WTC11 (cell line): ENCODE results near the gene SKI. TPM values are rescaled to one million over a fixed set of nuclear protein-coding genes. Genes with fewer than 3 reads are reported as not detected.
A peak's percentile ranks its signal among the peaks of the same experiment; 100 is the strongest.

Experiments
- ATAC-seq: fragments of 200-7000 bp; cut with Tn5 transposase; 2 replicates; pipeline ENCODE4 v1.10.0; 2021; ENCODE audit warnings: mild to moderate bottlenecking, moderate library complexity
- CTCF ChIA-PET: fragments of 300-600 bp; sonication (Branson Sonifier 250); formaldehyde crosslinking; loops from one replicate; lab custom pipeline; 2021; ENCODE audit warnings: antibody characterized with exemption; lab: Charles Lee
- POLR2A ChIA-PET: fragments of 350-600 bp; sonication (Branson Sonifier 250); formaldehyde crosslinking; loops from one replicate; lab custom pipeline; 2021; ENCODE audit warnings: antibody characterized with exemption; lab: Charles Lee
- DNase-seq: peaks from one replicate; pipeline ENCODE4 v3.0.0; 2021; ENCODE audit warnings: low spot score
- H3K27ac Mint-ChIP-seq: 2 replicates; pipeline ENCODE4 v1.8.0; 2021; ENCODE audit warnings: mixed read lengths
- H3K27me3 Mint-ChIP-seq: 2 replicates; pipeline ENCODE4 v1.8.0; 2021; ENCODE audit warnings: low read depth, mild to moderate bottlenecking, moderate library complexity, mixed read lengths
- H3K36me3 Mint-ChIP-seq: 2 replicates; pipeline ENCODE4 v1.8.0; 2021; ENCODE audit warnings: mixed read lengths
- H3K4me1 Mint-ChIP-seq: 2 replicates; pipeline ENCODE4 v1.8.0; 2022; ENCODE audit warnings: mixed read lengths
- H3K4me3 Mint-ChIP-seq: 2 replicates; pipeline ENCODE4 v1.8.0; 2021; ENCODE audit warnings: mild to moderate bottlenecking, moderate library complexity, mixed read lengths
- H3K9me3 Mint-ChIP-seq: 2 replicates; pipeline ENCODE4 v1.8.0; 2021; ENCODE audit warnings: mixed read lengths
- ARID4B ChIP-seq: sonication (generic); formaldehyde crosslinking; IDR thresholded peaks from 2 replicates; pipeline ENCODE4 v1.8.0; 2023; ENCODE audit warnings: missing genetic modification reagents, mild to moderate bottlenecking, borderline replicate concordance
- ATF6 ChIP-seq: sonication (generic); formaldehyde crosslinking; IDR thresholded peaks from 2 replicates; pipeline ENCODE4 v1.8.1; 2023; ENCODE audit warnings: mild to moderate bottlenecking, missing genetic modification reagents
- FOXJ3 ChIP-seq: sonication (generic); formaldehyde crosslinking; IDR thresholded peaks from 2 replicates; pipeline ENCODE4 v1.9.0; 2021; ENCODE audit warnings: missing genetic modification reagents, mild to moderate bottlenecking, borderline replicate concordance
- GABPB1 ChIP-seq: sonication (generic); formaldehyde crosslinking; IDR thresholded peaks from 2 replicates; pipeline ENCODE4 v1.8.1; 2023; ENCODE audit warnings: mild to moderate bottlenecking, missing genetic modification reagents
- HMGA2 ChIP-seq: fragments of 250-450 bp; sonication (Bioruptor Pico); IDR thresholded peaks from 2 replicates; pipeline ENCODE4 v1.4.0; 2021; ENCODE audit warnings: mild to moderate bottlenecking, moderate library complexity
- IRF1 ChIP-seq: sonication (generic); formaldehyde crosslinking; IDR thresholded peaks from 2 replicates; pipeline ENCODE4 v1.8.0; 2023; ENCODE audit warnings: missing genetic modification reagents
- PRDM15 ChIP-seq: sonication (generic); formaldehyde crosslinking; IDR thresholded peaks from 2 replicates; pipeline ENCODE4 v1.8.0; 2022; ENCODE audit warnings: missing genetic modification reagents
- RELA ChIP-seq: sonication (generic); formaldehyde crosslinking; IDR thresholded peaks from 2 replicates; pipeline ENCODE4 v1.8.1; 2022; ENCODE audit warnings: missing genetic modification reagents, mild to moderate bottlenecking, borderline replicate concordance
- ZBTB21 ChIP-seq: sonication (generic); formaldehyde crosslinking; IDR thresholded peaks from 2 replicates; pipeline ENCODE4 v1.8.1; 2023; ENCODE audit warnings: mild to moderate bottlenecking, missing genetic modification reagents, borderline replicate concordance
- ZMAT4 ChIP-seq: fragments of 250-450 bp; sonication (Bioruptor Pico); IDR thresholded peaks from 2 replicates; pipeline ENCODE4 v1.9.0; 2021; ENCODE audit warnings: mild to moderate bottlenecking
- ZNF219 ChIP-seq: sonication (generic); formaldehyde crosslinking; IDR thresholded peaks from 2 replicates; pipeline ENCODE4 v1.8.0; 2023; ENCODE audit warnings: missing genetic modification reagents, mild to moderate bottlenecking, borderline replicate concordance
- ZNF232 ChIP-seq: sonication (generic); formaldehyde crosslinking; IDR thresholded peaks from 2 replicates; pipeline ENCODE4 v1.8.0; 2022; ENCODE audit warnings: mild to moderate bottlenecking, missing genetic modification reagents
- ZNF263 ChIP-seq: sonication (generic); formaldehyde crosslinking; IDR thresholded peaks from 2 replicates; pipeline ENCODE4 v1.8.1; 2022; ENCODE audit warnings: low read depth, mild to moderate bottlenecking, moderate library complexity, missing genetic modification reagents
- ZNF416 ChIP-seq: fragments of 250-450 bp; sonication (Bioruptor Pico); IDR thresholded peaks from 2 replicates; pipeline ENCODE4 v1.9.0; 2021; ENCODE audit warnings: mild to moderate bottlenecking, inconsistent platforms
- total RNA-seq: library from RNA; stranded (reverse); gene quantifications from 3 replicates; pipeline ENCODE4 v1.2.3, GENCODE V29; 2021

SKI gene
- total RNA-seq, 1 experiment from 2014 or later: 88.6 TPM

- Mint-ChIP-seq H3K4me1 (no peaks in the 10 kb centered on the region), H3K4me3 (no peak overlapping the region), H3K27me3 (no peaks in the 10 kb centered on the region), H3K9me3 (no peaks in the 10 kb centered on the region), H3K27ac (no peak overlapping the region), H3K36me3 (peaks cover 23% of the 10 kb centered on the region)
- ChIA-PET CTCF (no interaction called here), POLR2A (no interaction called here)
- ATAC-seq (no peak), DNase-seq (no peak)
- no peak for TF ChIP-seq ATF6 (CRISPR knock-in tag)
- TF ChIP-seq HMGA2 (CRISPR knock-in tag): no peak
- no peak for TF ChIP-seq ZNF263 (CRISPR knock-in tag)
- no peak for TF ChIP-seq FOXJ3 (CRISPR knock-in tag)
Observed at GRCh38 chr1:2181752-2182151, 46.4 kb upstream of the SKI start.

- DNase-seq: no peak
- Mint-ChIP-seq H3K4me3 (no peak overlapping the region), H3K27ac (peak overlapping the region; percentile 58; the same call in 1 of the 2 replicates), H3K36me3 (peaks cover 23% of the 10 kb centered on the region), H3K9me3 (no peaks in the 10 kb centered on the region), H3K27me3 (no peaks in the 10 kb centered on the region), H3K4me1 (no peaks in the 10 kb centered on the region)
- ChIA-PET POLR2A (interaction anchor here (0.6 kb wide), 1 partner anchor 459 kb away, joined by 7 read pairs; no protein-coding TSS in a partner anchor), CTCF (interaction anchor here (4.0 kb wide), 1 partner anchor 8 kb away, joined by 23 read pairs; no protein-coding TSS in a partner anchor)
- no peak for TF ChIP-seq HMGA2 (CRISPR knock-in tag)
- TF ChIP-seq ZNF219 (CRISPR knock-in tag): no peak
- TF ChIP-seq ZMAT4 (CRISPR knock-in tag): no peak
- TF ChIP-seq GABPB1: no peak
- no peak for TF ChIP-seq ARID4B (CRISPR knock-in tag)
- TF ChIP-seq IRF1 (CRISPR knock-in tag): no peak
- no peak for TF ChIP-seq RELA
- TF ChIP-seq ZBTB21 (CRISPR knock-in tag): no peak
- TF ChIP-seq ZNF416 (CRISPR knock-in tag): no peak
- no peak for TF ChIP-seq ZNF232 (CRISPR knock-in tag)
- no peak for TF ChIP-seq PRDM15
- no peak for ATAC-seq
Observed at GRCh38 chr1:2182376-2182775, 45.7 kb upstream of the SKI start.
